ENCODE measurements around the gene NRXN3. TPM values are rescaled to one million over a fixed set of nuclear protein-coding genes. Genes with fewer than 3 reads are reported as not detected.
A peak's percentile ranks its signal among the peaks of the same experiment; 100 is the strongest.

NRXN3 gene
- total RNA-seq, 1 donor = 2.5 TPM

DNA sequence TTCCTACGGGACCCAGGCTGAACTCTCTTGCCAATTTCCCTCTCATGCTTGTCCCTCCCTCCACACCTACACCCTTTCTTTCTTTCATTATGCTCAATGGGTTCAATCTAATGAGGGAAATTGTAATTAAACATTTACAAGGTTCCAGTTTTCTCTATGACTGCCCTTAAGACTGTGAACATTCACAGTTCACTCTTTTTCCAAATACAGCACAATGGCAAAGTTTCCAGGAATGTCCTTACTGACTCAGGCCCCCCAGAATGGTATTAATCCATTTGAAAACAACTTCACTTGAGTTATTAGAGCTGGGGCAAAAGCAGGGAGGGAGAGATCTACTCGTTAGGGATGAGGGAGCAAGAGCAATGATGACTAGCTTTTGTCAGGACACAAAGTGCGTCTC lies 892.1 kb downstream of the NRXN3 start:
- H3K4me2 ChIP-seq (ENCODE audit: insufficient read depth, low read length) = no peak overlapping the region
- H3K27ac ChIP-seq (ENCODE audit: low read depth, low read length) = no peak overlapping the region
- no peak overlapping the region for H2AFZ ChIP-seq (ENCODE audit: low read length)
- no peaks in the 10 kb centered on the region for H3K27me3 ChIP-seq (ENCODE audit: insufficient read depth, low read length)
- no peaks in the 10 kb centered on the region for H3K4me1 ChIP-seq (ENCODE audit: insufficient read depth, low read length)
- TF ChIP-seq, protein P1, sequence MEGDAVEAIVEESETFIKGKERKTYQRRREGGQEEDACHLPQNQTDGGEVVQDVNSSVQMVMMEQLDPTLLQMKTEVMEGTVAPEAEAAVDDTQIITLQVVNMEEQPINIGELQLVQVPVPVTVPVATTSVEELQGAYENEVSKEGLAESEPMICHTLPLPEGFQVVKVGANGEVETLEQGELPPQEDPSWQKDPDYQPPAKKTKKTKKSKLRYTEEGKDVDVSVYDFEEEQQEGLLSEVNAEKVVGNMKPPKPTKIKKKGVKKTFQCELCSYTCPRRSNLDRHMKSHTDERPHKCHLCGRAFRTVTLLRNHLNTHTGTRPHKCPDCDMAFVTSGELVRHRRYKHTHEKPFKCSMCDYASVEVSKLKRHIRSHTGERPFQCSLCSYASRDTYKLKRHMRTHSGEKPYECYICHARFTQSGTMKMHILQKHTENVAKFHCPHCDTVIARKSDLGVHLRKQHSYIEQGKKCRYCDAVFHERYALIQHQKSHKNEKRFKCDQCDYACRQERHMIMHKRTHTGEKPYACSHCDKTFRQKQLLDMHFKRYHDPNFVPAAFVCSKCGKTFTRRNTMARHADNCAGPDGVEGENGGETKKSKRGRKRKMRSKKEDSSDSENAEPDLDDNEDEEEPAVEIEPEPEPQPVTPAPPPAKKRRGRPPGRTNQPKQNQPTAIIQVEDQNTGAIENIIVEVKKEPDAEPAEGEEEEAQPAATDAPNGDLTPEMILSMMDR (IDR thresholded peaks at IDR 0.05; ENCODE audit: extremely low read depth, low read depth, low read length) = no peak
- H3K79me2 ChIP-seq (ENCODE audit: insufficient read depth, low read length) = no peaks in the 10 kb centered on the region
- no peak for DNase-seq (ENCODE audit: insufficient read length, low spot score, missing footprints)
- no peak overlapping the region for H3K4me3 ChIP-seq (ENCODE audit: insufficient read depth, low read length)
- H3K9me3 ChIP-seq (ENCODE audit: low read depth, low read length) = no peaks in the 10 kb centered on the region
- no peaks in the 10 kb centered on the region for H3K36me3 ChIP-seq (ENCODE audit: insufficient read depth, low read length)
- H4K20me1 ChIP-seq (ENCODE audit: insufficient read depth, low read length) = no peaks in the 10 kb centered on the region

DNA sequence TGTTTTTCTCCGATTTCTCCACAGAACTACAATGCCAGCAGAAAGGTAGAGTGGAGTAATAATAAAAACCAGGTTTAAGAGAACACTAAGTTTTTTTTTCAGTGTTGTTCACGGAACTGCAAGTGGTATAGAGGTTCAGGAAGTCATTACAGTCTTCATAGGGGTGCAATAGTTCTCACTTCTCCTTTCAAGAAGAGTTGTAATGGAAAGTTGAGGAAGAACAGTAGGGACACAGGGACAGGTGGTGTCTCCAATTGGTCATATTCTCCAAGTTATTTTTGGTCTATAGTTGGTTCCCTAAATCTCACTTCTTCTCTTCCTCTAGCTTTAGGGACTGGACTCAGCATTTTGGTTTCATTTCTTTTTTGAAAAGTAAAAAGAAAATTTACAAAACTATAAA lies 894.0 kb downstream of the NRXN3 start:
- no peak for DNase-seq (ENCODE audit: insufficient read length, low spot score, missing footprints)
- H3K27me3 ChIP-seq (ENCODE audit: insufficient read depth, low read length) = no peaks in the 10 kb centered on the region
- no peaks in the 10 kb centered on the region for H3K9me3 ChIP-seq (ENCODE audit: low read depth, low read length)
- H3K79me2 ChIP-seq (ENCODE audit: insufficient read depth, low read length) = no peaks in the 10 kb centered on the region
- no peaks in the 10 kb centered on the region for H4K20me1 ChIP-seq (ENCODE audit: insufficient read depth, low read length)
- no peaks in the 10 kb centered on the region for H3K4me1 ChIP-seq (ENCODE audit: insufficient read depth, low read length)
- no peak overlapping the region for H2AFZ ChIP-seq (ENCODE audit: low read length)
- H3K36me3 ChIP-seq (ENCODE audit: insufficient read depth, low read length) = no peaks in the 10 kb centered on the region
- no peak overlapping the region for H3K4me3 ChIP-seq (ENCODE audit: insufficient read depth, low read length)
- H3K4me2 ChIP-seq (ENCODE audit: insufficient read depth, low read length) = no peak overlapping the region
- TF ChIP-seq, protein P1 (IDR thresholded peaks at IDR 0.05; ENCODE audit: extremely low read depth, low read depth, low read length) = no peak
- no peak overlapping the region for H3K27ac ChIP-seq (ENCODE audit: low read depth, low read length)

DNA sequence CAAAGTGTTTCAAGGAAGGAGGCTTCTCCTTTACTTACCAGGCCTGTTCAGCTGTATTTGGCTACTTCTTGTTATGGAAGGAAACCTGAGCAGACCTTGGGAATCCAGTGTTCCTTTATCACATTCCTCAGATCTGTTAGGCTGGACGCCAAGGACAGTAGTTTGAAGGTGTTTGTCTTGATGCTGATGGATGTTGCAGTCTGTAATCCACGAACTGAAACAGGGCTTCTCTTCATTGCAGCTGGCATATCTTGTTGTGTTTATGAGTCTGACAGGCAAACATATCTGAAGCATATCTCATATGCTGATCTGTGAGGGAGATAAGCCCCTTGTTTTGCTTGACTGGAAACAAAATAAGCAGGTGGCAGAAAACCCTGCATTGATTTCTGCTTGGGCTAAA lies 904.3 kb downstream of the NRXN3 start:
- TF ChIP-seq, protein P1 (IDR thresholded peaks at IDR 0.05; ENCODE audit: extremely low read depth, low read depth, low read length) = no peak
- H3K79me2 ChIP-seq (ENCODE audit: insufficient read depth, low read length) = no peaks in the 10 kb centered on the region
- no peak overlapping the region for H2AFZ ChIP-seq (ENCODE audit: low read length)
- H3K27me3 ChIP-seq (ENCODE audit: insufficient read depth, low read length) = no peaks in the 10 kb centered on the region
- no peaks in the 10 kb centered on the region for H4K20me1 ChIP-seq (ENCODE audit: insufficient read depth, low read length)
- peak; percentile 18 for DNase-seq (ENCODE audit: insufficient read length, low spot score, missing footprints)
- no peaks in the 10 kb centered on the region for H3K36me3 ChIP-seq (ENCODE audit: insufficient read depth, low read length)
- H3K27ac ChIP-seq (ENCODE audit: low read depth, low read length) = no peak overlapping the region
- no peaks in the 10 kb centered on the region for H3K4me1 ChIP-seq (ENCODE audit: insufficient read depth, low read length)
- no peaks in the 10 kb centered on the region for H3K9me3 ChIP-seq (ENCODE audit: low read depth, low read length)
- H3K4me3 ChIP-seq (ENCODE audit: insufficient read depth, low read length) = no peak overlapping the region
- H3K4me2 ChIP-seq (ENCODE audit: insufficient read depth, low read length) = no peak overlapping the region

DNA sequence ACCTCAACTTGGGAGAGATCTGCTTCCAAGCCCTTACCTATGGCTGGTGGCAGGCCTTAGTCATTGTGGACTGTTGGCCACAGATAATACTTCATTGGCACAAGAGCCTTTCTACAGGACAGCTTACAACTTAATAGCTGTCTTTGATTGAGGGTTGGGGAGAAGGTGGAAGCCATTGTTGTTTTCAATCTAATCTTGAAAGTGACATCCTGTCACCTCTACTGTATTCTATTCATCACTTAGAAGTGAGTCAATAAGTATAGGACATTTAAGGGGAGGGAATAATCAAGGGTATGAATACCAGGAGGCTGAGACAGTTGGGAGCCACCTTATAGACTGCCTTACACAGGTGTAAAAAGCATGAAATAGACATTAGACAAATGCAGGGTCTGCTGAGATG lies 906.3 kb downstream of the NRXN3 start:
- Histone ChIP-seq H3K27me3 (ENCODE audit: insufficient read depth, low read length) (no peaks in the 10 kb centered on the region), H2AFZ (ENCODE audit: low read length) (no peak overlapping the region), H3K4me2 (ENCODE audit: insufficient read depth, low read length) (no peak overlapping the region), H3K9me3 (ENCODE audit: low read depth, low read length) (no peaks in the 10 kb centered on the region), H4K20me1 (ENCODE audit: insufficient read depth, low read length) (no peaks in the 10 kb centered on the region), H3K79me2 (ENCODE audit: insufficient read depth, low read length) (no peaks in the 10 kb centered on the region), H3K36me3 (ENCODE audit: insufficient read depth, low read length) (no peaks in the 10 kb centered on the region), H3K4me3 (ENCODE audit: insufficient read depth, low read length) (no peak overlapping the region), H3K4me1 (ENCODE audit: insufficient read depth, low read length) (no peaks in the 10 kb centered on the region), H3K27ac (ENCODE audit: low read depth, low read length) (no peak overlapping the region)
- TF ChIP-seq, protein P1 (IDR thresholded peaks at IDR 0.05; ENCODE audit: extremely low read depth, low read depth, low read length) = no peak
- DNase-seq (ENCODE audit: insufficient read length, low spot score, missing footprints) = no peak

All from osteoblast (primary cell).